ENCODE results near the gene PTGIS. TPM values are rescaled to one million over a fixed set of nuclear protein-coding genes. Genes with fewer than 3 reads are reported as not detected.

PTGIS gene
- total RNA-seq, 2 experiments from 2014 or later = not detected

GRCh38 chr20:49462626-49463025, 105.3 kb downstream of the PTGIS start:
- Histone ChIP-seq H3K79me2 (ENCODE audit: insufficient read depth, low read depth, low read length) (no peaks in the 10 kb centered on the region), H2AFZ (ENCODE audit: low read length) (no peak overlapping the region), H3K4me1 (ENCODE audit: insufficient read depth, low read length, poor library complexity, severe bottlenecking) (no peaks in the 10 kb centered on the region), H3K4me2 (ENCODE audit: low read length) (no peak overlapping the region), H3K4me3 (ENCODE audit: low read depth, low read length, poor library complexity, severe bottlenecking) (no peak overlapping the region), H3K9me2 (ENCODE audit: insufficient read depth, low read length) (no peaks in the 10 kb centered on the region), H4K20me1 (ENCODE audit: insufficient read depth, low read length) (no peaks in the 10 kb centered on the region), H3K27ac (ENCODE audit: low read depth, low read length, poor library complexity, severe bottlenecking) (no peak overlapping the region), H3K36me3 (ENCODE audit: insufficient read depth, low read length) (no peaks in the 10 kb centered on the region), H3K9me3 (ENCODE audit: low read length) (no peaks in the 10 kb centered on the region)
- no peak for TF ChIP-seq CTCF (conservative IDR thresholded peaks at IDR 0.05; ENCODE audit: low read length)
- TF ChIP-seq EZH2phosphoT487 (IDR thresholded peaks at IDR 0.05; ENCODE audit: borderline replicate concordance, low read depth, low read length) = no peak
- CTCF ChIA-PET (ENCODE audit: unreplicated experiment) = no interaction called here
- intact Hi-C loops (cut with micrococcal nuclease; ENCODE audit: unreplicated experiment) = no loop called here
- DNase-seq (ENCODE audit: low spot score) = no peak
- BruUV-seq (replicated peaks) = no TSS peak
- POLR2A ChIA-PET = no interaction called here

GRCh38 chr20:49461894-49462620, 105.9 kb downstream of the PTGIS start:
- H3K4me2 ChIP-seq (ENCODE audit: low read length) = no peak overlapping the region
- H3K36me3 ChIP-seq (ENCODE audit: insufficient read depth, low read length) = no peaks in the 10 kb centered on the region
- no peak for DNase-seq (ENCODE audit: low spot score)
- H3K27ac ChIP-seq (ENCODE audit: low read depth, low read length, poor library complexity, severe bottlenecking) = no peak overlapping the region
- no peaks in the 10 kb centered on the region for H4K20me1 ChIP-seq (ENCODE audit: insufficient read depth, low read length)
- BruUV-seq (replicated peaks) = no TSS peak
- H3K4me3 ChIP-seq (ENCODE audit: low read depth, low read length, poor library complexity, severe bottlenecking) = no peak overlapping the region
- no peaks in the 10 kb centered on the region for H3K9me3 ChIP-seq (ENCODE audit: low read length)
- intact Hi-C loops (cut with micrococcal nuclease; ENCODE audit: unreplicated experiment) = no loop called here
- H3K4me1 ChIP-seq (ENCODE audit: insufficient read depth, low read length, poor library complexity, severe bottlenecking) = no peaks in the 10 kb centered on the region
- no peak overlapping the region for H2AFZ ChIP-seq (ENCODE audit: low read length)
- H3K9me2 ChIP-seq (ENCODE audit: insufficient read depth, low read length) = no peaks in the 10 kb centered on the region
- no peak for TF ChIP-seq CTCF (conservative IDR thresholded peaks at IDR 0.05; ENCODE audit: low read length)
- no peak for TF ChIP-seq EZH2phosphoT487 (IDR thresholded peaks at IDR 0.05; ENCODE audit: borderline replicate concordance, low read depth, low read length)
- no peaks in the 10 kb centered on the region for H3K79me2 ChIP-seq (ENCODE audit: insufficient read depth, low read depth, low read length)
- POLR2A ChIA-PET = no interaction called here
- CTCF ChIA-PET (ENCODE audit: unreplicated experiment) = no interaction called here

GRCh38 chr20:49460916-49461315, 107.0 kb downstream of the PTGIS start:
- BruUV-seq (replicated peaks) = no TSS peak

More at GRCh38 chr20:49460916-49461315, 107.0 kb downstream of the PTGIS start:
- Histone ChIP-seq H4K20me1 (ENCODE audit: insufficient read depth, low read length) (no peaks in the 10 kb centered on the region), H3K9me2 (ENCODE audit: insufficient read depth, low read length) (no peaks in the 10 kb centered on the region), H3K4me2 (ENCODE audit: low read length) (no peak overlapping the region), H3K4me3 (ENCODE audit: low read depth, low read length, poor library complexity, severe bottlenecking) (no peak overlapping the region), H3K4me1 (ENCODE audit: insufficient read depth, low read length, poor library complexity, severe bottlenecking) (no peaks in the 10 kb centered on the region), H3K79me2 (ENCODE audit: insufficient read depth, low read depth, low read length) (no peaks in the 10 kb centered on the region), H3K9me3 (ENCODE audit: low read length) (no peaks in the 10 kb centered on the region), H3K36me3 (ENCODE audit: insufficient read depth, low read length) (no peaks in the 10 kb centered on the region), H3K27ac (ENCODE audit: low read depth, low read length, poor library complexity, severe bottlenecking) (no peak overlapping the region), H2AFZ (ENCODE audit: low read length) (no peak overlapping the region)
- TF ChIP-seq CTCF (conservative IDR thresholded peaks at IDR 0.05; ENCODE audit: low read length) (no peak), EZH2phosphoT487 (IDR thresholded peaks at IDR 0.05; ENCODE audit: borderline replicate concordance, low read depth, low read length) (no peak)
- POLR2A ChIA-PET = no interaction called here
- CTCF ChIA-PET (ENCODE audit: unreplicated experiment) = no interaction called here
- DNase-seq (ENCODE audit: low spot score) = no peak
- intact Hi-C loops (cut with micrococcal nuclease; ENCODE audit: unreplicated experiment) = no loop called here
